HepG2 (cell line): ENCODE data around the gene DCAF7. TPM values are rescaled to one million over a fixed set of nuclear protein-coding genes. Genes with fewer than 3 reads are reported as not detected.

ENCODE experiments used
- DMAP1 ChIP-seq: IDR thresholded peaks from 2 replicates; pipeline ENCODE4 v1.6.1; 2016
- ETV5 ChIP-seq: IDR thresholded peaks from 2 replicates; pipeline ENCODE4 v1.6.1; 2018; ENCODE audit warnings: missing biosample characterization, missing genetic modification reagents, inconsistent platforms, borderline replicate concordance
- NPAS2 ChIP-seq: sonication (generic); formaldehyde crosslinking; IDR thresholded peaks from 2 replicates; pipeline ENCODE4 v1.8.0; 2022; ENCODE audit warnings: mild to moderate bottlenecking, missing genetic modification reagents, borderline replicate concordance
- RAD51 ChIP-seq: fragments of 450-650 bp; IDR thresholded peaks from 2 replicates; pipeline ENCODE4 v1.6.1; 2016; ENCODE audit warnings: borderline replicate concordance
- RARG ChIP-seq: sonication (generic); formaldehyde crosslinking; IDR thresholded peaks from 2 replicates; pipeline ENCODE4 v1.4.0; 2020; ENCODE audit warnings: low read depth, mild to moderate bottlenecking, missing genetic modification reagents
- ZNF124 ChIP-seq: sonication (generic); formaldehyde crosslinking; IDR thresholded peaks from 2 replicates; pipeline ENCODE4 v1.4.0; 2020; ENCODE audit warnings: missing genetic modification reagents
- ZNF33B ChIP-seq: sonication (generic); formaldehyde crosslinking; IDR thresholded peaks from 2 replicates; pipeline ENCODE4 v1.5.1; 2020; ENCODE audit warnings: mild to moderate bottlenecking, missing genetic modification reagents
- ZNF44 ChIP-seq: sonication (generic); formaldehyde crosslinking; IDR thresholded peaks from 2 replicates; pipeline ENCODE4 v1.5.1; 2020; ENCODE audit warnings: mild to moderate bottlenecking, missing genetic modification reagents
- ZNF703 ChIP-seq: sonication (generic); formaldehyde crosslinking; IDR thresholded peaks from 2 replicates; pipeline ENCODE4 v1.5.1; 2020; ENCODE audit warnings: missing genetic modification reagents, mild to moderate bottlenecking, moderate library complexity, borderline replicate concordance
- ZNF724P ChIP-seq: sonication (generic); formaldehyde crosslinking; IDR thresholded peaks from 2 replicates; pipeline ENCODE4 v1.8.0; 2022; ENCODE audit warnings: missing genetic modification reagents, borderline replicate concordance
- polyA plus RNA-seq, 8 experiments: library from polyadenylated mRNA; depleted of rRNA in 3 of 8; stranded (reverse) in 7 of 8; unstranded in 1 of 8; fragments of >200 nt; fragmentation: Illumina TruSeq in 4 of 8; extraction: Trizol in 4 of 8; gene quantifications; 2 replicates each; pipeline versions ENCODE4 v1.2.1 to v1.2.3, GENCODE V29; 2011 to 2016; ENCODE audit warnings: low read depth in 4 of 8, missing spikeins in 1 of 8, mixed read lengths in 1 of 8; ENCODE audit not compliant: insufficient read depth in 1 of 8
- total RNA-seq, 5 experiments: library from RNA; depleted of rRNA; stranded (reverse); fragments of >200 nt; fragmentation: Illumina TruSeq; extraction: Trizol; gene quantifications; 2 replicates each; pipeline ENCODE4 v1.2.3, GENCODE V29; 2016; ENCODE audit warnings: low read depth in 1 of 5
- TF ChIP-seq, protein P1 (sequence below): sonication (generic); formaldehyde crosslinking; IDR thresholded peaks from 2 replicates; pipeline ENCODE4 v1.5.0; 2020; ENCODE audit warnings: mild to moderate bottlenecking, missing genetic modification reagents, borderline replicate concordance
- TF ChIP-seq, protein P2 (sequence below): sonication (generic); formaldehyde crosslinking; IDR thresholded peaks from 2 replicates; pipeline ENCODE4 v1.5.0; 2020; ENCODE audit warnings: mild to moderate bottlenecking, missing genetic modification reagents
- TF ChIP-seq, protein P3 (sequence below): sonication (generic); formaldehyde crosslinking; IDR thresholded peaks from 2 replicates; pipeline ENCODE4 v1.4.0; 2020; ENCODE audit warnings: missing genetic modification reagents; ENCODE audit errors: not compliant biosample characterization
- TF ChIP-seq, protein P4 (sequence below): sonication (generic); formaldehyde crosslinking; IDR thresholded peaks from 2 replicates; pipeline ENCODE4 v1.5.1; 2020; ENCODE audit warnings: missing genetic modification reagents, mild to moderate bottlenecking, borderline replicate concordance
- TF ChIP-seq, protein P5 (sequence below): sonication (generic); formaldehyde crosslinking; IDR thresholded peaks from 2 replicates; pipeline ENCODE4 v1.4.0; 2020; ENCODE audit warnings: mild to moderate bottlenecking, missing genetic modification reagents, borderline replicate concordance

DCAF7 gene
- total and polyA plus RNA-seq, 2 of the 13 experiments (the other 11 are each of a cell fraction or from before 2014, with no cell fraction given), result 55.2 to 73.4 TPM

DNA sequence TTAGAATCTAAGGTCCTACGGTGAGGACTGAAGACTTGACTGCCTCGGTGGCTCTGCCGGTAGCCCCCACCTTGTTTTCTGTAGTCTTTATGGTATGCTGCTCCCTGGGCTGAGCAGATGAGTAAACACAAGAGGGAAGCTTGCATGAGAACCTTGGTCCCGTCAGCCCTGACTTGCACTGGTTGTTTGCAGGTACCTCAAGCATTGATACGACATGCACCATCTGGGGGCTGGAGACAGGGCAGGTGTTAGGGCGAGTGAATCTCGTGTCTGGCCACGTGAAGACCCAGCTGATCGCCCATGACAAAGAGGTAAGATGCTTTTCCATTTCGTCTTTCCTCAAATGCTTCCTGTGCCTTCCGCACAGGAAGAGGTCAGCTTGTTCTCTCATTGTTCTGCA, 29.4 kb downstream of the DCAF7 start (continued):
- TF ChIP-seq, protein P1, sequence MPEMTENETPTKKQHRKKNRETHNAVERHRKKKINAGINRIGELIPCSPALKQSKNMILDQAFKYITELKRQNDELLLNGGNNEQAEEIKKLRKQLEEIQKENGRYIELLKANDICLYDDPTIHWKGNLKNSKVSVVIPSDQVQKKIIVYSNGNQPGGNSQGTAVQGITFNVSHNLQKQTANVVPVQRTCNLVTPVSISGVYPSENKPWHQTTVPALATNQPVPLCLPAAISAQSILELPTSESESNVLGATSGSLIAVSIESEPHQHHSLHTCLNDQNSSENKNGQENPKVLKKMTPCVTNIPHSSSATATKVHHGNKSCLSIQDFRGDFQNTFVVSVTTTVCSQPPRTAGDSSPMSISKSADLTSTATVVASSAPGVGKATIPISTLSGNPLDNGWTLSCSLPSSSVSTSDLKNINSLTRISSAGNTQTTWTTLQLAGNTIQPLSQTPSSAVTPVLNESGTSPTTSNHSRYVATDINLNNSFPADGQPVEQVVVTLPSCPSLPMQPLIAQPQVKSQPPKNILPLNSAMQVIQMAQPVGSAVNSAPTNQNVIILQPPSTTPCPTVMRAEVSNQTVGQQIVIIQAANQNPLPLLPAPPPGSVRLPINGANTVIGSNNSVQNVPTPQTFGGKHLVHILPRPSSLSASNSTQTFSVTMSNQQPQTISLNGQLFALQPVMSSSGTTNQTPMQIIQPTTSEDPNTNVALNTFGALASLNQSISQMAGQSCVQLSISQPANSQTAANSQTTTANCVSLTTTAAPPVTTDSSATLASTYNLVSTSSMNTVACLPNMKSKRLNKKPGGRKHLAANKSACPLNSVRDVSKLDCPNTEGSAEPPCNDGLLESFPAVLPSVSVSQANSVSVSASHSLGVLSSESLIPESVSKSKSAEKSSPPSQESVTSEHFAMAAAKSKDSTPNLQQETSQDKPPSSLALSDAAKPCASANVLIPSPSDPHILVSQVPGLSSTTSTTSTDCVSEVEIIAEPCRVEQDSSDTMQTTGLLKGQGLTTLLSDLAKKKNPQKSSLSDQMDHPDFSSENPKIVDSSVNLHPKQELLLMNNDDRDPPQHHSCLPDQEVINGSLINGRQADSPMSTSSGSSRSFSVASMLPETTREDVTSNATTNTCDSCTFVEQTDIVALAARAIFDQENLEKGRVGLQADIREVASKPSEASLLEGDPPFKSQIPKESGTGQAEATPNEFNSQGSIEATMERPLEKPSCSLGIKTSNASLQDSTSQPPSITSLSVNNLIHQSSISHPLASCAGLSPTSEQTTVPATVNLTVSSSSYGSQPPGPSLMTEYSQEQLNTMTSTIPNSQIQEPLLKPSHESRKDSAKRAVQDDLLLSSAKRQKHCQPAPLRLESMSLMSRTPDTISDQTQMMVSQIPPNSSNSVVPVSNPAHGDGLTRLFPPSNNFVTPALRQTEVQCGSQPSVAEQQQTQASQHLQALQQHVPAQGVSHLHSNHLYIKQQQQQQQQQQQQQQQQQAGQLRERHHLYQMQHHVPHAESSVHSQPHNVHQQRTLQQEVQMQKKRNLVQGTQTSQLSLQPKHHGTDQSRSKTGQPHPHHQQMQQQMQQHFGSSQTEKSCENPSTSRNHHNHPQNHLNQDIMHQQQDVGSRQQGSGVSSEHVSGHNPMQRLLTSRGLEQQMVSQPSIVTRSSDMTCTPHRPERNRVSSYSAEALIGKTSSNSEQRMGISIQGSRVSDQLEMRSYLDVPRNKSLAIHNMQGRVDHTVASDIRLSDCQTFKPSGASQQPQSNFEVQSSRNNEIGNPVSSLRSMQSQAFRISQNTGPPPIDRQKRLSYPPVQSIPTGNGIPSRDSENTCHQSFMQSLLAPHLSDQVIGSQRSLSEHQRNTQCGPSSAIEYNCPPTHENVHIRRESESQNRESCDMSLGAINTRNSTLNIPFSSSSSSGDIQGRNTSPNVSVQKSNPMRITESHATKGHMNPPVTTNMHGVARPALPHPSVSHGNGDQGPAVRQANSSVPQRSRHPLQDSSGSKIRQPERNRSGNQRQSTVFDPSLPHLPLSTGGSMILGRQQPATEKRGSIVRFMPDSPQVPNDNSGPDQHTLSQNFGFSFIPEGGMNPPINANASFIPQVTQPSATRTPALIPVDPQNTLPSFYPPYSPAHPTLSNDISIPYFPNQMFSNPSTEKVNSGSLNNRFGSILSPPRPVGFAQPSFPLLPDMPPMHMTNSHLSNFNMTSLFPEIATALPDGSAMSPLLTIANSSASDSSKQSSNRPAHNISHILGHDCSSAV, result no peak
- TF ChIP-seq, protein P2, sequence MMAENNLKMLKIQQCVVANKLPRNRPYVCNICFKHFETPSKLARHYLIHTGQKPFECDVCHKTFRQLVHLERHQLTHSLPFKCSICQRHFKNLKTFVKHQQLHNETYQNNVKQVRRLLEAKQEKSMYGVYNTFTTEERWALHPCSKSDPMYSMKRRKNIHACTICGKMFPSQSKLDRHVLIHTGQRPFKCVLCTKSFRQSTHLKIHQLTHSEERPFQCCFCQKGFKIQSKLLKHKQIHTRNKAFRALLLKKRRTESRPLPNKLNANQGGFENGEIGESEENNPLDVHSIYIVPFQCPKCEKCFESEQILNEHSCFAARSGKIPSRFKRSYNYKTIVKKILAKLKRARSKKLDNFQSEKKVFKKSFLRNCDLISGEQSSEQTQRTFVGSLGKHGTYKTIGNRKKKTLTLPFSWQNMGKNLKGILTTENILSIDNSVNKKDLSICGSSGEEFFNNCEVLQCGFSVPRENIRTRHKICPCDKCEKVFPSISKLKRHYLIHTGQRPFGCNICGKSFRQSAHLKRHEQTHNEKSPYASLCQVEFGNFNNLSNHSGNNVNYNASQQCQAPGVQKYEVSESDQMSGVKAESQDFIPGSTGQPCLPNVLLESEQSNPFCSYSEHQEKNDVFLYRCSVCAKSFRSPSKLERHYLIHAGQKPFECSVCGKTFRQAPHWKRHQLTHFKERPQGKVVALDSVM (CRISPR knock-in tag), result 0 out of 2 replicates have a peak, but pooled peaks have one; percentile 8
- TF ChIP-seq ZNF44 (CRISPR knock-in tag) (no peak), ZNF124 (CRISPR knock-in tag) (peak; percentile 17; the same call in 1 of the 2 replicates), ZNF724P (CRISPR knock-in tag) (0 out of 2 replicates have a peak, but pooled peaks have one; percentile 79), ZNF703 (no peak), RAD51 (no peak), RARG (CRISPR knock-in tag) (no peak), ETV5 (CRISPR knock-in tag) (peak; percentile 55; the same call in 1 of the 2 replicates), ZNF33B (CRISPR knock-in tag) (0 out of 2 replicates have a peak, but pooled peaks have one; percentile 73), NPAS2 (no peak), DMAP1 (peak; percentile 51; the same call in 1 of the 2 replicates)
- TF ChIP-seq, protein P3, sequence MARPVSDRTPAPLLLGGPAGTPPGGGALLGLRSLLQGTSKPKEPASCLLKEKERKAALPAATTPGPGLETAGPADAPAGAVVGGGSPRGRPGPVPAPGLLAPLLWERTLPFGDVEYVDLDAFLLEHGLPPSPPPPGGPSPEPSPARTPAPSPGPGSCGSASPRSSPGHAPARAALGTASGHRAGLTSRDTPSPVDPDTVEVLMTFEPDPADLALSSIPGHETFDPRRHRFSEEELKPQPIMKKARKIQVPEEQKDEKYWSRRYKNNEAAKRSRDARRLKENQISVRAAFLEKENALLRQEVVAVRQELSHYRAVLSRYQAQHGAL (CRISPR knock-in tag), result no peak
- TF ChIP-seq, protein P4, sequence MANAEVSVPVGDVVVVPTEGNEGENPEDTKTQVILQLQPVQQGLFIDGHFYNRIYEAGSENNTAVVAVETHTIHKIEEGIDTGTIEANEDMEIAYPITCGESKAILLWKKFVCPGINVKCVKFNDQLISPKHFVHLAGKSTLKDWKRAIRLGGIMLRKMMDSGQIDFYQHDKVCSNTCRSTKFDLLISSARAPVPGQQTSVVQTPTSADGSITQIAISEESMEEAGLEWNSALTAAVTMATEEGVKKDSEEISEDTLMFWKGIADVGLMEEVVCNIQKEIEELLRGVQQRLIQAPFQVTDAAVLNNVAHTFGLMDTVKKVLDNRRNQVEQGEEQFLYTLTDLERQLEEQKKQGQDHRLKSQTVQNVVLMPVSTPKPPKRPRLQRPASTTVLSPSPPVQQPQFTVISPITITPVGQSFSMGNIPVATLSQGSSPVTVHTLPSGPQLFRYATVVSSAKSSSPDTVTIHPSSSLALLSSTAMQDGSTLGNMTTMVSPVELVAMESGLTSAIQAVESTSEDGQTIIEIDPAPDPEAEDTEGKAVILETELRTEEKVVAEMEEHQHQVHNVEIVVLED (CRISPR knock-in tag), result peak; percentile 41; the same call in 1 of the 2 replicates
- TF ChIP-seq, protein P5, sequence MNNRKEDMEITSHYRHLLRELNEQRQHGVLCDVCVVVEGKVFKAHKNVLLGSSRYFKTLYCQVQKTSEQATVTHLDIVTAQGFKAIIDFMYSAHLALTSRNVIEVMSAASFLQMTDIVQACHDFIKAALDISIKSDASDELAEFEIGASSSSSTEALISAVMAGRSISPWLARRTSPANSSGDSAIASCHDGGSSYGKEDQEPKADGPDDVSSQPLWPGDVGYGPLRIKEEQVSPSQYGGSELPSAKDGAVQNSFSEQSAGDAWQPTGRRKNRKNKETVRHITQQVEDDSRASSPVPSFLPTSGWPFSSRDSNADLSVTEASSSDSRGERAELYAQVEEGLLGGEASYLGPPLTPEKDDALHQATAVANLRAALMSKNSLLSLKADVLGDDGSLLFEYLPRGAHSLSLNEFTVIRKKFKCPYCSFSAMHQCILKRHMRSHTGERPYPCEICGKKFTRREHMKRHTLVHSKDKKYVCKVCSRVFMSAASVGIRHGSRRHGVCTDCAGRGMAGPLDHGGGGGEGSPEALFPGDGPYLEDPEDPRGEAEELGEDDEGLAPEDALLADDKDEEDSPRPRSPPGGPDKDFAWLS (CRISPR knock-in tag), result no peak
